Right lung (tissue), 5 donors: ENCODE data around the gene ATL1. TPM values are rescaled to one million over a fixed set of nuclear protein-coding genes. Genes with fewer than 3 reads are reported as not detected.
"Not testable (repeated sequence)": the region's sequence is repeated elsewhere in the genome, so short reads cannot be mapped to it uniquely, and the experiment has no call there.

Experiments
- DNase-seq, 2 donors: peaks; one replicate each; pipeline ENCODE4 v3.0.0-alpha.2; 2013
- polyA plus RNA-seq, 5 donors: library from polyadenylated mRNA; unstranded; fragments of 120-200 nt; gene quantifications; one replicate each; pipeline versions ENCODE4 v1.2.1 to v1.2.3, GENCODE V29; 2013; ENCODE audit warnings: inconsistent platforms in 1 of 5, low replicate concordance in 1 of 5; ENCODE audit not compliant: insufficient read length in 5 of 5, insufficient read depth in 1 of 5

ATL1 gene
- polyA plus RNA-seq, 5 donors = 6.7 to 10.7 (median 8.3) TPM

DNA sequence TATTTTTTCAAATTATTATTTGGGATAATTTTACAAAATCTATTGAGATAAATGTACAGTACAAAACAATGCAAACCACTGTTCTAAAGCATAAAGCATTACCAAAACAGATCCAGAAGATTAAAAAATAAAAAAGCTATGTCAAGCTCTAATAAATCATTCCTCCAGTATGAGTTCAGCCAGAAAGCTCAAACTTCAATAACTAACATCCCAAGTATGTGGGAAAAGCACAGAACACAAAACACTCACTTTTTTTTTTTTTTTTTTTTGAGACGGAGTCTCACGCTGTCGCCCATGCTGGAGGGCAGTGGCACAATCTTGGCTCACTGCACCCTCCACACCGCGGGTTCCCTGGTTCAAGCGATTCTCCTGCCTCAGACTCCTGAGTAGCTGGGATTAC is 96.8 kb downstream of the ATL1 start:
- no peak for DNase-seq

DNA sequence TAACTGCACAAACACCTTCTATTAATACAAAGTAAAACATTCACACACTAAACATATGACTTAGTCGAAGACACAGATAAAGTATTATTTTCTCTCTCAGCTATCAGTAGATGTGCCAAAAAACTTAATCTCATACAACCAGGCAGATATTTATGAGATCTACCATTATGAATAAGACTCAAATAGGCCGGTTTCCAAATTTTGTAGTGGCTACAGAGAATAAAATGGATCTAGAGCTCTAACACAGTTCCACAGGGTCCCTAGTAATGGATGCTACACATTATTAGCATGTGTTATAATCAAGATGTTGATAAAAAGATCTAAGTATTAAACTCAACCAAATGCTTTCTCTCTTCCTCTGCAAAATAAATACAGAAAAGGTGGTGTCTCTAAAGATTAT is 97.8 kb downstream of the ATL1 start:
- DNase-seq = no peak

DNA sequence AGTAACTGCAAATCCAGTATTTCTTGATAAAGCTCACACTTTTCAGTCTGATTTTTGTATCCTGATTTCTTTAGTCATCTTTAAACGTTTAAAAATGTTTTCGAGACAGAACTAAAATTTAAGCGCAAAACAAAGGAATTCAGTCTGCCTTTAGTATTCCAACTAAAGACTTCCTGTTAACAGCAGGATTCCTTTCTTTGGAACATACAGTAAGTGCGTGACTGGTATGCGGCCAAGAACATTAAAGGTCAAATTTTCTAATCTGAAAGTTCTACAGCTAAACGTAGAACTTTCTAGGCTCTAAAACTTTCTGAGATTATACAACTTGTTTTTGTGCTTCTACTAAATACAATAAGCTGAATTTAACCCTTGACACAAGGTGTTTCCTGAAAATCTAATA is 98.3 kb downstream of the ATL1 start:
- peak; percentile 52 to 61 for DNase-seq

DNA sequence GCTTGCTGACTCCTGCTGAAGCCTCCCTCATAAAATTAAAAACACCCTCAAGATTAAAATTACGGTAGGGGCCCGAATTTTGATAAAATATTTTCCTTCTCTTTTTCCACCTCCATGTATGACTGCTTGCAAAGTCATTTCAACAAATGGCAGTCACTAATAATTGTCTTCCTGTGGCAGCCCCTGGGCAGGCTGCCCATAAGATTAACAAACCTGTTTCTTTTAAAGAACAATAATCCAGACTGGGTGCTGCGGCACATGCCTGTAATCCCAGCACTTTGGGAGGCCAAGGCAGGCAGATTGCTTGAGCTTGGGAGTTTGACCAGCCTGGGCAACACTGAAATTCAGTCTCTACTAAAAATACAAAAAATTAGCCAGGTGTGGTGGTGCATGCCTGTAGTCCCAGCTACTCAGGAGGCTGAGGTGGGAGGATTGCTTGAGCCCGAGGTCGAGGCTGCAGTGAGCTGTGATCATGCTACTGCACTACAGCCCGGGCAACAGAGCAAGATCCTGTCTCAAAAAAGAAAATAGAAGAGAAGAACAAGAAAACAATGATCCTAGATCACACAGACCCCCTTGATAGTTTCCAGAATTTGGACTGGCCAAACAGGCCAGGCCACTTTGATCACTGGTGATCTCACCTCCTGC is 99.5 kb downstream of the ATL1 start:
- no peak for DNase-seq

DNA sequence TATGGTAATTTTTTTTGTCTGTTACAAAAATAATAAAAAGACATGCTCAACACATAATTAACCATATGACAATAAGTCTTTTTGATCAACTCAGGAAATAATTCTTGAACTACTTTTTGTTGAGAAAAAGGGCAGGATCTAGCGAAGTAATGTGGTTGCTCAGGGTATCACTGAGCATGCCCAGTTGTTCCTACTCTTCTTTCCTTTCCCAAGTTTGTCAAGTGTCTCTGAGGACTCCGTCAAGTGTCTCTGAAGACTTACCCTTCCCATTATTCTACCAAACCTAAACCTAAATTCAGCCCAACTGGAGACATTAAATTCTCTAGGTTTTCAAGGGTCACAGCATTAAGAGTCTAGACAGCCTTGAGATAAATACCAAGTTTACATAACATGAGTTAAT is 104.6 kb downstream of the ATL1 start:
- DNase-seq = not testable (repeated sequence)

DNA sequence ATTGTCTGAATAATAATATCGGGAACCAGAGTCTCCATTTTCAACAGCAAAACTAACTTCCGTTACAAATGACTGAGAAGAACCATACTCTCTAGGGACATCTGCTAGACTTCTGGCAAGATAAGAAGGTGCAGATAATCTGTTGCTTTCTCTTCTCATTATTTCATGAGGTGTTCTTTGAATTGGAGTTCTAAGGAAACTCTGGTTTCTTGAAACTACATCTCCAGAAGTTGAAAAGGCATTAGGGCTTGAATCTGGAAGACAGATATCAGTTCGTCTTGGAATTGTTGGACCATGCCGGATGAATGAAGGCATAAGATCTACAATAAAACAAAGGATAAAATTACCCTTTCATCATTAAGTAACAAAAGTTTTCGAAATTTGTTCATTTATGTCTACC is 105.4 kb downstream of the ATL1 start:
- DNase-seq = not testable (repeated sequence)

DNA sequence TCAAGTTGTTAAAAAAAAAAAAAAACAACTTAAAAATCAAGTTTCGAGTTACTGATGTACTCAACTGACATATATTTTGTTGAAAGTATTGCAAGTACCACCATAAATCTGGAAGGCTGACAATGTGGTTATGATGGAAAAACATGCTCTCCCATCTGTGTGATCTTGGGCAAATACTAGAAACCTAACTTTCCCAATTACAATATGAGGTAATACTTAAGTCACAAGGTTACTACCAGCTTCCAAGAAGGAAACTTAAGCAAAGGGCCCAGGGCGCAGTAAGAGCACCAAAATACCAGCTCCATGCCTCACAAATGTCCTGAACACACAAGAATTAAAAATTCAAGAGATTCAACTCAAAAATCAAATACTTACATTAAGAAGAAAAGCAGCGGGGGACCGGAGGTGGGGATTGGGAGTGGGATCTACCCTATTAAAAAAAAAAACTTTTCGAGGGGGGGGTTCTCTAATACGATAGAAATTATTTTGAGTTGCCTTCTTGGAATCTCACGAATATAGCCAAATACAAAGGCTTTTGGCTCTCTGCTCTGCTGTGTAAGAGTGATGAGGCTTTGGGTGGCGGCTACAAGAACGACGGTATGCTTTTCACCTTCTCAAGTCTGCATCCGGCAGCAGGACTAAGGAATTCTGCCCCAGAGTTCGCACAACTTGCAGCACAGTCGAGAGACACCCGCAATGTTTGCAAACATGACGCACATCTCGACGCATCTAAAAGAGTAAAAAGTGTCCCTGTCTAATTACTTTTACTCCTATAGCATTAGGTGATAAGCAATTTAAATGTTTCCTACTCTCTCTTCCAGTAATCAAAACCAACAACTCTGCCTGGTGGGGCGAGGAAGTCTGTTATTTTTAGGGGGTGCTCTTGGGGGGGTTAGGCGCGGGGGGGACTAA is 107.1 kb downstream of the ATL1 start:
- peak; percentile 47 to 65 for DNase-seq

DNA sequence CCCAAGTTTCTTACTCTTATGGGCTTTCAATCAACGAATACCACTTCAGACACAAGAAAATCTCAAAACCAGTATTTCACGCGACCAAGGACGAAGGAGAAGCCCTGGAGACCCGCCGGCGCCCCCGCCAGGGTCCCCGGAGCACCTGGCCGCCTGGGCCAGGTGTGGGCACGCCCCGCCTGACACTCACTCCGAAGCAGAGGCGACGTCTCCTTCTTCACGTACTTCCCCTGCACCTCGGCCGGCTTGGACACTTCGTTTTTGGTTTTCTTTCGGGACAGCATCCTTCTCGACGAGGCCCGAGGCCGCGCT is 107.7 kb downstream of the ATL1 start:
- peak; percentile 43 to 59 for DNase-seq

DNA sequence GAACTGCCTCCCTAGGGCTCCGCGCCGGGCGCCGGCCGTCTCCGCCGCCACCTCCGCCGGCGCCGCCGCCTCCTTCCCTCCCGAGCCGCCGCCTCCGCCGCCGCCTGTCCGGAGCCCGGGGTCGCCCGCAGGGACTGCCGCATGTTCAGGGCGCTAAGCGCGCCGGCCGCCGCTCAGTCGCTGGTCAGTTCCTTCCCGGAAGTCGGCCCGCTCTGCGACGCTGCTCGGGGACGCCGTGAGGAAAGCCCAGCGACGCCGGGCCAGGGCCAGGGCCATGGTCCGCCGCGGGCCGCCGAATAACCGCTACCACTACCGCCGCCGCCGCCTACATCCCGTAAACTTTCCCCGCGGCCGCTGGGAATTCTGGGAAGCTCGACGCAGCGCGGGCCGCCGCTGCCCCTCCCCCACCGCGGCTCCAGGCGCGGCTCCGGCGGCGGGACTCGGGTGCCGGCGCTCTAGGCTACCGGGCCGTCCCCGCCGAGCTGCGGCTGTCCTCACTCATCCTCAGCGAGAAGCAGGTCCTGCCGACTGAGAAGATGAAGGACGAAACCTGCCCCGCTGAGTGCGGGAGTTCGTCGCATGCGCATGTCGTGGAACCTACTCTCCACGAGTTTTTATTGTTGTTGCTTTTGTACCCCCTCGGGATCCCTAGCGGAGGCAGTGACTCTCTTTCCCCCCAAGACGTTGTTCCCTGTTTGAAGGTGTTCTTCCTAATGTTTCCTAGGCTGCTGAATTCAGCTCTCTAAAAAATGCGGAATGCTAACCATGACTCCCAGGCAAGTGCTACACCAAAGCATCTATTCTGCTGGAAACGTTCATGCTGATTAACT is 108.3 kb downstream of the ATL1 start, which contains the start of gene SAV1:
Gene SAV1 (minus strand): TSS at position 311 of the 830 bp plus-strand sequence. CDS start 339 bp downstream, outside the sequence.
- peak; percentile 85 to 87 for DNase-seq

DNA sequence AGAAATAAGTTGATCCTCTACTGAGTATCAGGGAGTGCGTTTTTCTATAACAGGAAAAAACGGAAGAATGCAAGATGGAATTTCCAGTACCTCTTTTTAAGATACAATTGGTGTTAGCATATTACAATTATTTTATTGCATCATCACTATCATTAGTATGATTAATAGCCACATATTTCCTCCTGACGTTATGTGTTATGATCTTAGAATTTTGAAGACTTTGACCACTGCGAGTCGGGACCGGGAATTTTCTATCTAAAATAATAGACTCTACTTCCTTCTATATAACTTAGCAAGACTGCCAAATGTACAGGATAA is 108.8 kb downstream of the ATL1 start:
- DNase-seq = no peak

DNA sequence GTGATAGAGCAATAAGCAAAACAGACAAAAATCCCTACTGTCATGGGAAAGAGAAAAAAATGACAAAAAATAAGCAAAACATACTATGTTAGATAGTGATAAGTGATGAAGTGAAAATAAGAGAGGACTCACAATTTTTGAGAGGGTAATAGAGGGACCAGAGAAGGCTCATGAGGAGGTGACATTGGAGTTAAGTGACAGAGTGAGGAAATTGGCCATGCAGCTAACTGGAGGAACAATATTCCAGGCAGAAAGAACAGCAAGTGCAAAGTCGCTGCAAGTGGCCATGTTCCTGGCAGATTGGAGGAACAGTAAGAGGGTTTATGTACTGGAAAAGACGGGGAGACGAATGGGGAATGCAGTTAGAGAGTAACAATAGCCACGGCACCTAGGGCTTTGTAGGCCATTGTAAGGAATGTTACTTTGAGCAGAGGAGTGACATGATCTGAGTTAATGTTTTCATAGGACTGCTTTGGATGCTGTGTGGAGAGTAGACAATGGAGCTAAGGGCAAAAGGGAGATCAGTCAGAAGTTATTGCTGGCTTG is 109.6 kb downstream of the ATL1 start:
- no peak for DNase-seq

DNA sequence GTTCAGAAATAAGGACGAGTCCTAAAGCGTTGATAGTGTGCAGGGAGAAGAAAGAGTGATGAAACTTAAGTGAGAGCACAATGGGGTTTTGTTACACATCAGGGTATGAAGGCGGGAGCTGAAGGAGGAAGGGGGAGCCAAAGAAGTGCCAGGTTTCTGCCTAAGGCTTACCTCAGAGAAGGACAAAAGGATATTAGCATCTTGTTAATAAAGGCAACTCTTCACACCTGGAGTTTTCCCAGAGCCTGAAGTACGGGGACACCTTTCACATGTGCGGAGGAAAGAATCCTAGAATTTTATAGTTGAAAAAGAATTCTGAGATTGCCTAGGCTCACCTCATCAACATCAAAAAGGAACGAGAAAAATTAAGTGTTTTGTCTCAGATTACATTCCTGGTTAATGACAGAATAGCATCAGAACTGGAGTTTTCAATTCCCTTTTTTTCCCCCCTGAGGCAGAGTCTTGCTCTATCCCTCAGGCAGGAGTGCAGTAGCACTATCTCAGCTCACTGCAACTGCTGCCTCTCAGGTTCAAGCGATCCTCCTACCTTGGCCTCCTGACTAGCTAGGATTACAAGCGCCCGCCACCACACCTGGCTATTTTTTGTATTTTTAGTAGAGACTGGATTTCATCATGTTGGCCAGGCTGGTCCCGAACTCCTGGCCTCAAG is 110.4 kb downstream of the ATL1 start:
- DNase-seq = no peak

DNA sequence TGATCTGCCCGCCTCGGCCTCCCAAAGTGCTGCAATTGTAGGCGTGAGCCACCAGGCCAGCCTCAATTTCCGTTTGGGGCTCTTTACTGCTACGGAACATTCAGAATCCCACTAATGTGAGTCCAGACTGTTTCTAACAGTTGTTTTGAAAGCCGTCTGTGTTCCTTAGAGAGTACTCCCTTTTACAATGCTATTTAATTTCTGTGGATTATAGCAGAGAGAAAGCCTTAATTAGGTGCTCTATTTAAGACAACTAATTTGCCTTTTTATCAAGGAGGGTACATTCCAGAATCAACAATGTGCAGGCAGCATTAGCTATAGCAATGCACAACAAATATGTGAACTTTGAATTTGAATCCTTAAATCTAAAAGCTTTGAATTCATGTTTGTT is 110.9 kb downstream of the ATL1 start:
- no peak for DNase-seq

DNA sequence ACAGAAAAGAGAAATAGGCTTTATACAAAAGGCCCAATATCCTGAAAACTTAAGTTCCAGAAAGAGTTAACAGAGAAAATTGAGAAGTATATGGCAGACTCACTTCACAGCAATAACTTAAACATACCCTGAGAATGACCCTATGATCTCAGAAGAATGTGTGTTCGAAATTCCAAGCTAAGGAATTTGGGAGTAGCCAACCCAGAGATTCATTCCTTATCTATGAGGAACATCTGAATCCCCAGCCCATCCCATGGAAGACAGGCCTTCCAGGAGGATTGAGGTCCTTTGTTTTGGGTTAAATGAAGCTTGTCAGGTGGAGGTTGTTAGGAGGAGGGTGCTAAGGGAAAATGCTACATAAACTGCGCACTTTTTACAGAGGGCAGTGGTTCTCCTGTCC is 115.7 kb downstream of the ATL1 start:
- no peak for DNase-seq

DNA sequence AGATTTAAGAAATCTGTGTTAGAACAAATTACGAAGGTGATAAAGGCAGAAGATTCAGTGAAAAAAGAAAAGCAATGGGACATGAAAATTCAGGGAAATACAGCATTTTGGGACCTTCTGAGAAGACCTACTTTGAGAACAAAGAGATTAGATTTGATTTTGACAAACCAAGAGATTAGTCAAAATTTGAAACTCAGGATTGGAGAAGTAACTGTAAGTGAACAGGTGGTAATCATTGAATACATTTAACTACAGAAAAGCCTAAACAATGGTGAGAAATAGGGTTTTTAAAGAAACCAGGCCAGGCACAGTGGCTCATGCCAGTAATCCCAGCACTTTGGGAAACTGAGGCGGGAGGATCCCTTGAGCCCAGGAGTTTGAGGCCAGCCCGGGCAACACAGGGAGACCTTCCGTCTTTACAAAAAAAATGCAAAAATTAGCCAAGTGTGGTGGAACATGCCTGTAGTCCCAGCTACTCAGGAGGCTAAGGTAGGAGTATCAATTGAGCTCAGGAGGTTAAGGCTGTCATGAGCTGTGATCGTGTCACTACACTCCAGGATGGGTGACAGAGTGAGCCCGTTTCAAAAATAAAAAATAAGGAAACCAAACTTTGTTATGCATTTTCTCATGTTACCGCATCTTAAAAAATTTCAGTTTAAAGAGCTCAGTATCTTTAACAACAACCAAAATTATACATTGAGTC is 117.0 kb downstream of the ATL1 start:
- DNase-seq = no peak

DNA sequence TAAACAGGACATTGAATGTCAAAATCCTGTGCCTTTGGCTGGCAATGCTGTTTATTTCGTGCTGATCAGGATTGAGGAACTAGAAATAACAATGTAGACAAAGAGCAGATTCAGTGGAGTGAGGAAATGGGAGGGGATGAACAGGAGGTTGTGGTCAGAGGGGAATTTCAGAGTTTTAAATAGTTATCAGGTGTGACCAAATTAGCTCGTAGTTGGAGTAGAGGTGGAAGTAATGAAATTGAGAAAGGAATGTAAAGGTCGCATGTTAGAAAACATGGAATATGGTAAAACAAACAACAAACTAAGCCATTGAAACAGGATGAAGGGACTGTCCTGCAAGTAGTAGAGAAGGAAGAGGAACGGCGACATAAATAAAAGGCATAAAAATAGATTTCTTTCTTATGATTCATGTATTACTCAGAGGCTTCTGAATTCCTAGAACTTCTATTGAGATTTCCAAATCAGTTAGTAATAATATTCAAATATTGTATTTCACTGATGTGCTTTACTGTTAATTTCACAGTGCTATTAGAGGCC is 117.7 kb downstream of the ATL1 start:
- no peak for DNase-seq

DNA sequence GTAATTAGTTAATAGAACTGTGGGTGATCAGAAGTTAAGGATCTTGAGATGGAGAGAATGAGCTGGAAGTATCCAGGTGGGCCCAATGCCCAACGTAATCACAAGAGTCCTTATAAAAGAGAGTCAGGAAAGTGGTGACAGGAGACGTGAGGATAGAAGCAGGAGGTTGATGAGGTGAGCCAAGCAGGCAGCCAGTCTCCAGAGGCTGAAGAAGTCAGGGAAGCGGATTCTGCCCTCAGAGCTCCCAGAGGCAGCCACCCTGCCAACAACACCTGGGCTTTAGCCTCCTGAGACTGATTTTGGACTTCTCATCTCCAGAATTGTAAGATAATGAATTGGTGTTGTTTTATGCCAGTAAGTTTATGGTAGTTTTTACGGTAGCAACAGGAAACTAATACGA is 118.2 kb downstream of the ATL1 start:
- DNase-seq = no peak

DNA sequence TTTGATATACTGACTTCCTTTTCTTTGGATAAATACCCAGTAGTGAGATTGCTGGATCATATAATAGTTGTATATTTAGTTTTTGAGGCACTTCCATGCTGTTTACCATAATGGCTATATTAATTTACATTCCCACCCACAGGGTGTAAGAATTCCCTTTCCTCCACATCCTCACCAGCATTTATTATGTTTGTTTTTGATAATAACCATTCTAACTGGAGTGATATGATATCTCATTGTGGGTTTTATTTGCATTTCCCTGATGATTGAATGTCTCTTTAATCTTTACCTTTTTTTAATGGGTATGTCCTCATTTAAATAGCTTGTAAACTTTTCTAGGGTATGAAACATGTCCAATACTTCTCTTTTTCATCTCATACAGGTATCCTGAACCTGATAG is 119.7 kb downstream of the ATL1 start:
- no peak for DNase-seq
